BLaER1 (cell line): ENCODE measurements around the gene LIN28A.
A peak's percentile ranks its signal among the peaks of the same experiment; 100 is the strongest.

ENCODE experiments used
- H3K27ac ChIP-seq: shearing (Covaris generic); formaldehyde crosslinking; 2 replicates; pipeline ENCODE4 v1.8.1; 2022
- H3K27me3 ChIP-seq: shearing (Covaris generic); formaldehyde crosslinking; 2 replicates; pipeline ENCODE4 v1.8.1; 2022
- H3K36me3 ChIP-seq: shearing (Covaris generic); formaldehyde crosslinking; 2 replicates; pipeline ENCODE4 v1.8.1; 2022
- H3K4me1 ChIP-seq: shearing (Covaris generic); formaldehyde crosslinking; 2 replicates; pipeline ENCODE4 v1.8.1; 2022
- H3K4me2 ChIP-seq: shearing (Covaris generic); formaldehyde crosslinking; 2 replicates; pipeline ENCODE4 v1.8.1; 2022
- H3K4me3 ChIP-seq: shearing (Covaris generic); formaldehyde crosslinking; 2 replicates; pipeline ENCODE4 v1.8.1; 2022
- H3K9ac ChIP-seq: shearing (Covaris generic); formaldehyde crosslinking; 2 replicates; pipeline ENCODE4 v1.8.1; 2022
- H3K9me3 ChIP-seq: shearing (Covaris generic); formaldehyde crosslinking; 2 replicates; pipeline ENCODE4 v1.8.1; 2022
- H4K20me1 ChIP-seq: shearing (Covaris generic); formaldehyde crosslinking; 2 replicates; pipeline ENCODE4 v1.8.1; 2022
- Cebpa-rat ChIP-seq: shearing (Covaris generic); IDR thresholded peaks from 2 replicates; pipeline ENCODE4 v1.8.1; 2022

The LIN28A gene

DNA sequence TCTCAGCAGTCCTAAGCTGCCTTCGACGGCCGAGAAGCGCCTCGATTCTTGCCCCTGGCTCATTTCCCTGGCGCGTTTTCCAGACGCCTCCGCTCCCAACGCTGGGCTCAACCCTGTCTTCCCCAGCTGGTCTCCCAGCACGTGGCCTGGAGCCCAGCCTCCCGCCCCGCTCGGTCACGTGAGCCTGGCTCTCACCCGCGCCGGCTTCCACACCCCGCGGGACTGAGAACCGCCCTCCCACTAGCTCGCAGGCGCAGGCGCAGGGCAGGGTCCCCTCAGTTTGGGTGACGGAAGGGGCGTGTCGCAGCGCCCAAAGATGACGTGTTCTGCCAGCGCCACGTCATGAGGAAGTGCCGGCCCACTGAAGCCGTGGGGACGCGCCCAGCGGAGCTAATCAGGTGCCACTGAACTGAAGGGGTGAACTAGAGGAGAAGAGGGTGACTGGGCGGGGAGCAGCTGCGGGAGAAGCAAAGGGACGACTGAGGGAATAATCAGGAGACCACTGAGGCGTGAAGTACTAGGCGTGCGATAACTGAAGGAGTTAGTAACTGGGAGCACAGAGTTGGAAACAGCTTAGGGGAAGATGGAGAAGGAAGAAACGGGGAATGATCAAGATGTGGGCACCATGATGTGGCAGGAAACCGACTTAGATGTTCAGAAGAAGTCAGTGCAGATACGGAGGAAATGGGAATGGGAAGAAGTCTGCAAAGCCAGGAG is 21.5 kb downstream of the LIN28A start, which contains the start of gene DHDDS:
Gene DHDDS (plus strand): TSS at position 343 of the 717 bp plus-strand sequence. CDS start 625 bp downstream, outside the sequence.
- Histone ChIP-seq H3K4me1 (peaks cover 34% of the 10 kb centered on the region), H3K4me2 (peak within 1 kb of the TSS; percentile 87), H3K9me3 (no peaks in the 10 kb centered on the region), H4K20me1 (no peaks in the 10 kb centered on the region), H3K27ac (peak within 1 kb of the TSS; percentile 67), H3K9ac (peak within 1 kb of the TSS; percentile 84), H3K36me3 (peaks cover 37% of the 10 kb centered on the region), H3K27me3 (no peaks in the 10 kb centered on the region), H3K4me3 (peak within 1 kb of the TSS; percentile 83)
- TF ChIP-seq Cebpa-rat, result no peak

DNA sequence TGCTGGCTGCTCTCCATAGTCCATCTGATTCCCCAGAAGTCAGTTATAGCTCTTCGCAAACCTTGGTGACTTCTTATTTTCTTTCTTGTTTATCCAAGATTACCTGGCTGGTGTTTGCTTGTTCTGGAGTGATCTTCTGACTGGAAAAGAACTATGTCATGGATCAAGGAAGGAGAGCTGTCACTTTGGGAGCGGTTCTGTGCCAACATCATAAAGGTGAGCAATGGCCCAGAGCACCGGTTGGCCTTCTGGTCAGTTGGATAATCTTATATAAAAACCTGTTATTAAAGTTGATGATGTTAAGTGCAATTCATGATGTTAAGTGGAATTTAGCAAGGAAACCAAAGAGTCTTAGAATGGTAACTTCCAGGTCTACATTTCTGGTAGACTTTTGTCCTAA is 22.2 kb downstream of the LIN28A start:
- peaks cover 34% of the 10 kb centered on the region for H3K4me1 ChIP-seq
- H3K9me3 ChIP-seq, result no peaks in the 10 kb centered on the region
- no peak for TF ChIP-seq Cebpa-rat
- peak overlapping the region; percentile 53; the same call in 1 of the 2 replicates for H3K27ac ChIP-seq
- peak overlapping the region; percentile 87 for H3K4me2 ChIP-seq
- no peaks in the 10 kb centered on the region for H4K20me1 ChIP-seq
- peak overlapping the region; percentile 83 for H3K4me3 ChIP-seq
- no peaks in the 10 kb centered on the region for H3K27me3 ChIP-seq
- peak overlapping the region; percentile 84 for H3K9ac ChIP-seq
- peaks cover 43% of the 10 kb centered on the region for H3K36me3 ChIP-seq

DNA sequence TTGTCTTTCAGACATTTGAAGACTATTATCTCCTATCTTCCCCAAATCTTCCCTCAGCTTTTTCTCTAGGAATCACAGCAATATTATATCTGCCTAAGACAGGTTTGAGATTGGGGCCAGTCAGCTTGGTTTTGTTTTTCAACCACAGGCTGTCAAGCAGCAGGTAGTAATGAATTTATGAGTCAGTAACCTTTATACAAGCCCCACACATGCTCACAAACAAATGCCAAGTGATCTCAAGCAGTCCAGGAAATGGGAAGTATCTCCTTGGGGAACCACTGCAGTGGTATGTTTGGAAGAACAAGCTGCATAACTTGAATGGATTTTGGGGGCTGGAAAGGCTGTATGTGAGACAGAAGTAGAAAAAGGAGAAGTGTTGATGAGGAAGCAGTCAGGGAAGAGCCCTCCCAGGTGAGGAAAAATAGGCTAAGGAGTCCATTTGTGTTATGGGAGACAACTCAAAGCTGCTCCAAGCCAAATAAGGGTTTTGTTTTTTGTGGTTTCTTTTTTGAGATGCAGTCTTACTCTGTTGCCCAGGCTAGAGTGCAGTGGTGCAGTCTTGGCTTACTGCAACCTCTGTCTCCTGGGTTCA is 23.6 kb downstream of the LIN28A start:
- H3K4me3 ChIP-seq, result no peak overlapping the region
- peak overlapping the region; percentile 87; the same call in 1 of the 2 replicates for H3K4me2 ChIP-seq
- H3K27ac ChIP-seq, result no peak overlapping the region
- H3K4me1 ChIP-seq, result peaks cover 34% of the 10 kb centered on the region
- peaks cover 58% of the 10 kb centered on the region for H3K36me3 ChIP-seq
- no peaks in the 10 kb centered on the region for H3K27me3 ChIP-seq
- H3K9ac ChIP-seq, result no peak overlapping the region
- H4K20me1 ChIP-seq, result no peaks in the 10 kb centered on the region
- TF ChIP-seq Cebpa-rat, result no peak
- no peaks in the 10 kb centered on the region for H3K9me3 ChIP-seq

DNA sequence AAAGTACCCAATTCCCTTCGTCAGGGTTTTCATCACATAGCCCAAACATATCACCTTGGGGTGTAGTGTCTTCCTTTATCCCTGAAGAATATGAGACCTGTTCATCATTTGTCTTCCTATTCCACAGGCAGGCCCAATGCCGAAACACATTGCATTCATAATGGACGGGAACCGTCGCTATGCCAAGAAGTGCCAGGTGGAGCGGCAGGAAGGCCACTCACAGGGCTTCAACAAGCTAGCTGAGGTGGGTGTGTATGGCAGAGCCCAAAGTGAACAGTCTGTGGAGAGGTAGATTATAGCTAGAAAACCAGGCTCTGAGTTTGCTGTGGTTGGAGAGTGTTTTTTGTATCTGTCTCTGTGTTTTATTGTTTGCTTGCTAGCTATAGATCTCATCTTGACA is 27.4 kb downstream of the LIN28A start:
- Histone ChIP-seq H3K4me2 (no peak overlapping the region), H3K4me3 (no peak overlapping the region), H3K9ac (no peak overlapping the region), H3K27me3 (no peaks in the 10 kb centered on the region), H4K20me1 (no peaks in the 10 kb centered on the region), H3K4me1 (peaks cover 16% of the 10 kb centered on the region), H3K27ac (no peak overlapping the region), H3K9me3 (no peaks in the 10 kb centered on the region), H3K36me3 (peaks cover 96% of the 10 kb centered on the region)
- TF ChIP-seq Cebpa-rat, result no peak

DNA sequence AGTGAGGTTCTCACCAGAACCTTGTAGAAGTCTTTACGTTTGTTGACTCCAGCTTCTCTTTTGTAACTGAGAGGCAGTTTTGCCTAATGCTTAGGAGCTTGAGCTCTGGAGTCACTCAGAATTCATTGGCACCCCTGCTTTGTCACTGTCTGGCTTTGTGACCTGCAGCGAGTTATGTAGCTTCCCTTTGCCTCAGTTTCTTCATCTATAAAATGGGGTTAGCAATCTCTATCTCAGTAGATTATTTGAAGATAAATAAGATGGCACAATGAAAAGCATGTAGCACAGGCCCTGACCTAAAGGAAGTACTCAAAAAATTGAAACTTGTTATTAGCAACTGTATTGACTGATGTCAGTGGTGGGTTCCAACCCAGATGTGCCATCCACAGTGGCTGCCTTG is 29.6 kb downstream of the LIN28A start:
- H3K4me3 ChIP-seq, result no peak overlapping the region
- H3K4me1 ChIP-seq, result no peaks in the 10 kb centered on the region
- no peaks in the 10 kb centered on the region for H4K20me1 ChIP-seq
- no peak overlapping the region for H3K9ac ChIP-seq
- no peak for TF ChIP-seq Cebpa-rat
- H3K27me3 ChIP-seq, result no peaks in the 10 kb centered on the region
- no peak overlapping the region for H3K27ac ChIP-seq
- peaks cover 100% of the 10 kb centered on the region for H3K36me3 ChIP-seq
- H3K4me2 ChIP-seq, result no peak overlapping the region
- no peaks in the 10 kb centered on the region for H3K9me3 ChIP-seq

DNA sequence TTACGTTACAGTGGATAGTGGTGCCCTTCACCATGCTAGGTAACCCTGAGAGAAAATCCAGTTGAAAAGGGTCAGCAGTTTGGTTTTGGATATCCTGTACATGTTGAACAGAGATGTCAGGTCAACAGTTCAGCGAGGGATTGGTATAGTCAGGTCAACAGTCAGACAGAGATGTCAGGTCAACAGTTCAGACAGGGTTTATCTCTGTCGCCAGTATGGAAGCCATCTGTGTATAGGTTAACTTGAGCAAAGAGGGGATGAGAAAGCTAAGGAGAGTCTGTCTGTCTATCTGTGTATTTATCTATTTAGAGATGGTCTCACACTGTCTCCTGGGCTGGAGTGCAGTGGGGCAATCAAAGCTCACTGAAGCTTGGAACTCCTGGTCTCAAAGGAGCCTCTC is 39.3 kb downstream of the LIN28A start:
- H3K9ac ChIP-seq, result no peak overlapping the region
- no peaks in the 10 kb centered on the region for H3K9me3 ChIP-seq
- no peak for TF ChIP-seq Cebpa-rat
- peaks cover 96% of the 10 kb centered on the region for H3K36me3 ChIP-seq
- no peaks in the 10 kb centered on the region for H3K27me3 ChIP-seq
- H3K27ac ChIP-seq, result no peak overlapping the region
- H3K4me2 ChIP-seq, result no peak overlapping the region
- H3K4me1 ChIP-seq, result peaks cover 14% of the 10 kb centered on the region
- H3K4me3 ChIP-seq, result no peak overlapping the region
- no peaks in the 10 kb centered on the region for H4K20me1 ChIP-seq

DNA sequence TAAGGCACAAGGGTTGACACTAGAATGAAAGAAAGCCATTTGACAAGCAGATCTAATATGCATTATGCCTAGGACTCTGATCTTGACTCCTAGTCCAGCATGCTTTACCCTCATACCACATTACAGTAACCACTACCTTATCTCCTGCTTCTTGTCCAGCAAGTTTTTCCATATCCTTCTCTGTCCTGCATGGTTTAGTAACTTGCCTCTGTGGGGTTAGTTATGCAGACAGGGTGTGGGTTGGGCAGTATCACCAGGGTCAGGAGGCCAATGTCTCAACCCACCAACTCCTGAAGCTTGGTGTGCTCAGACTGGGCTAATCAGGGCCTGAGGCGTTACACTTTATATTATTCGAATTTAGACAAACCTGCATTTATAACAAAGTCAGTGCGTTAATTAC is 40.3 kb downstream of the LIN28A start:
- no peaks in the 10 kb centered on the region for H3K27me3 ChIP-seq
- H3K4me1 ChIP-seq, result peaks cover 14% of the 10 kb centered on the region
- no peak overlapping the region for H3K9ac ChIP-seq
- no peaks in the 10 kb centered on the region for H3K9me3 ChIP-seq
- TF ChIP-seq Cebpa-rat, result no peak
- no peaks in the 10 kb centered on the region for H4K20me1 ChIP-seq
- H3K4me3 ChIP-seq, result no peak overlapping the region
- no peak overlapping the region for H3K27ac ChIP-seq
- no peak overlapping the region for H3K4me2 ChIP-seq
- H3K36me3 ChIP-seq, result peaks cover 96% of the 10 kb centered on the region

DNA sequence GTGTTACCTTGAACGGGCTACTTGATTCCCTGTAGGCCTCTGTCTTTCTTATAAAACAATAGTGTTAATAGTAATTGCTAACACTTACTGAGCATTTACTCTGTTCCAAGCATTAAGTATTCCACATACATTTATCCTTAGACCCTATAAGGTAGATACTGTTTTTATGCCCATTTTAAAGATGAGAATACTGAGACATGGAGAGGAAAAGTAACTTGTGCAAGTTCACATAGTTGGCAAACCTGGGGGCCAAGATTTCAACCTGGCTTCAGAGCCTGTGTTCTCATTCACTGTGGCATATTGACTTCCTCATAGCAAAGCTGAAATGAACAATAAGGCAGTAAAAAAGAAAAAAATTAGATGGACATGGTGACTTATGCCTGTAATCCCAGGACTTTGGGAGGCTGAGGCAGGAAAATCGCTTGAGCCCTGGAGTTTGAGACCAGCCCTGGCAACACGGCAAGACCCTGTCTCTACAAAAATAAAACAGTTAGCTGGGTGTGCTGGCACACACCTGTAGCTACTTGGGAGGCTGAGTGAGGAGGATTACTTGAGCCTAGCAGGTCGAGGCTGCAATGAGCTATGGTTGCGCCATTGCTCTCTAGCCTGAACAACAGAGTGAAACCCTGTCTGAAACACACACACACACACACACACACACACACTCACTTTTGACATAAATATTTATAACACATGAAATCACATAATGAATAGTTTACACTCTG is 42.0 kb downstream of the LIN28A start:
- Histone ChIP-seq H3K27ac (no peak overlapping the region), H4K20me1 (no peaks in the 10 kb centered on the region), H3K4me3 (no peak overlapping the region), H3K4me1 (peaks cover 3% of the 10 kb centered on the region), H3K9me3 (no peaks in the 10 kb centered on the region), H3K27me3 (no peaks in the 10 kb centered on the region), H3K9ac (no peak overlapping the region), H3K36me3 (peaks cover 89% of the 10 kb centered on the region), H3K4me2 (no peak overlapping the region)
- no peak for TF ChIP-seq Cebpa-rat

DNA sequence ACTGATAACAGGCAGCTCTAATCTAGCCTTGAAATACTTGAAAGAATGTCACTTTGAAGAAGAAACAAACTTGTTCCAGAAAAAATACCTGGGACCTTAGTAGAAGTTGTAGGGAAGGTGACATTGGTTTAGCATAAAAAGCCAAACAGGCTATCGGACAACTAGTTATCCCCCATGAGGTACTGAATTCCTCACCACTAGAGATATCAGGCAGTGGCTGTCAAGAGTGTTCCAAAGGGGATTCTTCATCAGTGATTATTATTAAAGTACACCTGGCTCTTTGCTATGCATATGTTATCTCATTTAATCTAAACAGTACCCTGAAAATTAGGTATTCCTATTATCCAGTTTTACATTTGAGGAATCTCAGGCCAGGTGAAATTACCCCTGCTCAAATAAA is 48.5 kb downstream of the LIN28A start:
- no peak overlapping the region for H3K27ac ChIP-seq
- no peak overlapping the region for H3K4me2 ChIP-seq
- no peaks in the 10 kb centered on the region for H3K4me1 ChIP-seq
- no peaks in the 10 kb centered on the region for H3K9me3 ChIP-seq
- no peak overlapping the region for H3K9ac ChIP-seq
- H4K20me1 ChIP-seq, result no peaks in the 10 kb centered on the region
- no peak overlapping the region for H3K4me3 ChIP-seq
- TF ChIP-seq Cebpa-rat, result no peak
- peaks cover 90% of the 10 kb centered on the region for H3K36me3 ChIP-seq
- no peaks in the 10 kb centered on the region for H3K27me3 ChIP-seq

DNA sequence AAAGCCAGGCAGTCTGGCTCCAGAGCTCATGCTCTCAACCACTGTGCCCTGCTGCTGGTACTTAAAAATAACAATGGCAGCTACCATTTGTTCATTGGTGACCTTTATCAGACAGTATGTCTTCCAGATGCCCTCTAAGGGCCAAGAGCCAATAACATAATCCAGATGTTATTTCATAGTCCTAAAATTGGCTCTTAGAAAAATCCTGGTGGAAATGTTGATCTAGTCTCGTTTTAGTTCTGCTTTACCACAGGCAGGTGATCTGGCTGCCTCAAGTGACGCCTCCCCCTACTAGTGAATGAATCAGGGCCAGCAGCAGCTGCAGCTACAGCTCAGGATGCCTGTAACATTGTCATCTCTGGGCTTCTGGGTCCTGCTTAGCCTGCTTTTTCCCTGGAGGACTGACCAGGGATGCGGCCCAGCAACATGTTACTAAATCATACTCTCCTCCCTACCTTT is 49.0 kb downstream of the LIN28A start:
- Histone ChIP-seq H3K4me2 (no peak overlapping the region), H3K9ac (no peak overlapping the region), H3K27ac (no peak overlapping the region), H4K20me1 (no peaks in the 10 kb centered on the region), H3K4me1 (no peaks in the 10 kb centered on the region), H3K9me3 (no peaks in the 10 kb centered on the region), H3K4me3 (no peak overlapping the region), H3K36me3 (peaks cover 90% of the 10 kb centered on the region), H3K27me3 (no peaks in the 10 kb centered on the region)
- TF ChIP-seq Cebpa-rat, result no peak
